ENCODE data around the gene ZNF609. TPM values are rescaled to one million over a fixed set of nuclear protein-coding genes. Genes with fewer than 3 reads are reported as not detected.

ZNF609 gene
- total RNA-seq, 1 experiment from 2014 or later = 35.0 TPM

GRCh38 chr15:64597477-64597822 is 137.1 kb downstream of the ZNF609 start:
- no peaks in the 10 kb centered on the region for H3K27me3 ChIP-seq (replicated peaks; ENCODE audit: insufficient read depth, low read depth, low read length, poor library complexity)
- H3K27ac ChIP-seq (ENCODE audit: low read depth, low read length, poor library complexity, severe bottlenecking) = no peak overlapping the region
- DNase-seq (ENCODE audit: low spot score) = no peak
- ChIA-PET CTCF (no interaction called here), POLR2A (ENCODE audit: low non-redundant PET) (no interaction called here)
- H3K4me3 ChIP-seq (ENCODE audit: low read depth, low read length, poor library complexity, severe bottlenecking) = no peak overlapping the region
- no TSS peak for BruUV-seq (replicated peaks)
- H3K9me3 ChIP-seq (ENCODE audit: low read depth, low read length, poor library complexity, severe bottlenecking) = no peaks in the 10 kb centered on the region
- H3K36me3 ChIP-seq (ENCODE audit: insufficient read depth, low read length, poor library complexity, severe bottlenecking) = no peaks in the 10 kb centered on the region
- intact Hi-C loops (cut with micrococcal nuclease; ENCODE audit: unreplicated experiment) = no loop called here
- peaks cover 32% of the 10 kb centered on the region for H3K4me1 ChIP-seq (ENCODE audit: insufficient read depth, low read length, poor library complexity, severe bottlenecking)
- TF ChIP-seq EZH2 (IDR thresholded peaks at IDR 0.05; ENCODE audit: borderline replicate concordance, low read depth, low read length, poor library complexity, severe bottlenecking) (no peak), CTCF (conservative IDR thresholded peaks at IDR 0.05; ENCODE audit: low read depth, low read length) (no peak)

GRCh38 chr15:64599226-64599625 is 138.8 kb downstream of the ZNF609 start:
- Histone ChIP-seq H3K27me3 (replicated peaks; ENCODE audit: insufficient read depth, low read depth, low read length, poor library complexity) (no peaks in the 10 kb centered on the region), H3K4me1 (ENCODE audit: insufficient read depth, low read length, poor library complexity, severe bottlenecking) (peaks cover 35% of the 10 kb centered on the region), H3K36me3 (ENCODE audit: insufficient read depth, low read length, poor library complexity, severe bottlenecking) (no peaks in the 10 kb centered on the region), H3K4me3 (ENCODE audit: low read depth, low read length, poor library complexity, severe bottlenecking) (no peak overlapping the region), H3K9me3 (ENCODE audit: low read depth, low read length, poor library complexity, severe bottlenecking) (no peaks in the 10 kb centered on the region), H3K27ac (ENCODE audit: low read depth, low read length, poor library complexity, severe bottlenecking) (no peak overlapping the region)
- intact Hi-C loops (cut with micrococcal nuclease; ENCODE audit: unreplicated experiment) = no loop called here
- TF ChIP-seq EZH2 (IDR thresholded peaks at IDR 0.05; ENCODE audit: borderline replicate concordance, low read depth, low read length, poor library complexity, severe bottlenecking) (no peak), CTCF (conservative IDR thresholded peaks at IDR 0.05; ENCODE audit: low read depth, low read length) (no peak)
- CTCF ChIA-PET = no interaction called here
- BruUV-seq (replicated peaks) = no TSS peak
- DNase-seq (ENCODE audit: low spot score) = no peak
- POLR2A ChIA-PET (ENCODE audit: low non-redundant PET) = no interaction called here

GRCh38 chr15:64599716-64600115 is 139.3 kb downstream of the ZNF609 start:
- DNase-seq (ENCODE audit: low spot score) = no peak
- Histone ChIP-seq H3K36me3 (ENCODE audit: insufficient read depth, low read length, poor library complexity, severe bottlenecking) (no peaks in the 10 kb centered on the region), H3K4me3 (ENCODE audit: low read depth, low read length, poor library complexity, severe bottlenecking) (no peak overlapping the region), H3K4me1 (ENCODE audit: insufficient read depth, low read length, poor library complexity, severe bottlenecking) (peaks cover 35% of the 10 kb centered on the region), H3K27ac (ENCODE audit: low read depth, low read length, poor library complexity, severe bottlenecking) (no peak overlapping the region), H3K27me3 (replicated peaks; ENCODE audit: insufficient read depth, low read depth, low read length, poor library complexity) (no peaks in the 10 kb centered on the region), H3K9me3 (ENCODE audit: low read depth, low read length, poor library complexity, severe bottlenecking) (no peaks in the 10 kb centered on the region)
- intact Hi-C loops (cut with micrococcal nuclease; ENCODE audit: unreplicated experiment) = no loop called here
- no TSS peak for BruUV-seq (replicated peaks)
- ChIA-PET CTCF (no interaction called here), POLR2A (ENCODE audit: low non-redundant PET) (interaction anchor here (0.7 kb wide), 1 partner anchor 53 kb away, joined by 8 read pairs; no protein-coding TSS in a partner anchor)
- TF ChIP-seq EZH2 (IDR thresholded peaks at IDR 0.05; ENCODE audit: borderline replicate concordance, low read depth, low read length, poor library complexity, severe bottlenecking) (no peak), CTCF (conservative IDR thresholded peaks at IDR 0.05; ENCODE audit: low read depth, low read length) (no peak)

All from A673 (cell line).